Activated naive CD4-positive, alpha-beta T cell treated with anti-CD3 and anti-CD28 coated beads, Interleukin-2, amount 50 U/mL, for 72 hours (primary cell): Measurements from ENCODE around the gene LDHB. TPM values are rescaled to one million over a fixed set of nuclear protein-coding genes. Genes with fewer than 3 reads are reported as not detected.
"Not testable (repeated sequence)": the region's sequence is repeated elsewhere in the genome, so short reads cannot be mapped to it uniquely, and the experiment has no call there.

Experiments used
- ATAC-seq, 2 donors: fragments of 150-1000 bp; cut with Tn5 transposase; 2 replicates each; pipeline ENCODE4 v1.10.0; 2021; ENCODE audit warnings: mild to moderate bottlenecking in 2 of 2, moderate library complexity in 2 of 2
- DNase-seq, 2 donors: peaks; one replicate each; pipeline ENCODE4 v3.0.0; 2021 to 2022; ENCODE audit warnings: low spot score in 2 of 2
- H3K27ac Mint-ChIP-seq, 2 donors: one replicate each; pipeline ENCODE4 v1.8.0; 2022; ENCODE audit warnings: mild to moderate bottlenecking in 2 of 2, mixed read lengths in 2 of 2
- H3K36me3 Mint-ChIP-seq, 2 donors: one replicate each; pipeline ENCODE4 v1.8.0; 2022; ENCODE audit warnings: mixed read lengths in 2 of 2
- H3K9me3 Mint-ChIP-seq, 2 donors: one replicate each; pipeline ENCODE4 v1.8.0; 2022; ENCODE audit warnings: mixed read lengths in 2 of 2
- total RNA-seq, 2 donors: library from RNA; stranded (reverse); gene quantifications; one replicate each; pipeline ENCODE4 v1.2.3, GENCODE V29; 2022

LDHB gene
- total RNA-seq, 2 donors from 2014 or later = 1,506 to 1,689 TPM

DNA sequence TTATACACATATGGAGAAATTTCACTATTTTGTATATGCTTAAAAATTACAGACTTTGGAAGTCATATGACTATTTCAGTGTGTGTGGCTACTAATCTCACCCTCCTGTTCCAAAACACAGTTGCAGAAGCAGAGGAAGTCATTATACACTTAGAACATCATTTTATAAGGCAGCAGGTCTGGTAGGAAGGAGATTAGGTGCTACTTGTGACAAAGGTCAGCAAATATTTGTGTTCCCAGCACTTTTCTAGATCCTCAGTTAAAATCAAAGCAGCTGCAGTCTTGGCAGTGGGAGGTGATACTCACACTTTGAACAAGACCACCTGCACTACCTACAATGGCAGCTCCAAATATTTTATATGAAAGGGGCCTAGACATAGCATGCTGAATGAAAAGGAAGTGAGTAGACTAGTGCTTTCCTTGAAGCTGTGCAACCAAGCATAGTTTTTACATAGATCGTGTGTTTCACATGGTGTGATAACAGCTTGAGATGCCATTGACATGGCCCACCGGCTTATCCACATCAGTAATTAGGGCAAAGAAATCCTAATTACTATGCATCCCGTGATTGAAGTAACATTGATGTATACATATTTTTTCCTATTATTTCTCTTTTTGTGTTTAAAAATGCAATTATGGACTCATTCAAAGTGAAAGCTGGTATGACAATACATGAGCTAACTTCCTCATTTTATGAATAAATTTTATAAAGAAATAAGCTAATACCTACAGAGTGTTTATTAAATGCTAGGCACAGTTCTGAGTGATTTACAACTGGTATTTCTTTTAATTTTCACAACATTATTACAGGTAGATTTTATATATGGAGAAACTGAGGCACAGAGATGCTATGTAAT lies 58.3 kb downstream of the LDHB start:
- H3K27ac Mint-ChIP-seq = no peak overlapping the region
- H3K9me3 Mint-ChIP-seq = peaks cover 0 to 7% of the 10 kb centered on the region in 2 donors
- DNase-seq = no peak
- ATAC-seq = no peak
- H3K36me3 Mint-ChIP-seq = peaks cover 0 to 7% of the 10 kb centered on the region in 2 donors

GRCh38 chr12:21598651-21599050 lies 59.0 kb downstream of the LDHB start:
- Mint-ChIP-seq H3K9me3 (peaks cover 0 to 11% of the 10 kb centered on the region in 2 donors), H3K27ac (no peak overlapping the region), H3K36me3 (peaks cover 0 to 7% of the 10 kb centered on the region in 2 donors)
- no peak for DNase-seq
- no peak for ATAC-seq

DNA sequence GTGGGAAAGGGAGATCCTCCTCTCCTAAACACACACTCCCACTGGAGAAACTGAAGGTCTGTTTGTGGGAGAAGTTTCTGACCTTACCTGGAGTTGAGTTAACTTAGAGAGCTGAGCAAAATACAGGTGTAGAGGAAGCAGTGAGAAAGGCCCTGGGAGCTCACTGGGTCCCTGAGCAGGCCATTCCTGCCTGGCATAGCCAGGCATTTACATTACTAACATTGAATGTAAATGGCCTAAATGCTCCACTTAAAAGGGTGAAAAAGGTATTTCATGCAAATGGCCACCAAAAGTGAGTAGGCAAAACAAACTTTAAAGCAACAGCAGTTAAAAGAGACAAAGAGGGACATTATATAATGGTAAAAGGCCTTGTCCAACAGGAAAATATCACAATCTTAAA lies 62.3 kb downstream of the LDHB start:
- not testable (repeated sequence) for H3K27ac Mint-ChIP-seq

DNA sequence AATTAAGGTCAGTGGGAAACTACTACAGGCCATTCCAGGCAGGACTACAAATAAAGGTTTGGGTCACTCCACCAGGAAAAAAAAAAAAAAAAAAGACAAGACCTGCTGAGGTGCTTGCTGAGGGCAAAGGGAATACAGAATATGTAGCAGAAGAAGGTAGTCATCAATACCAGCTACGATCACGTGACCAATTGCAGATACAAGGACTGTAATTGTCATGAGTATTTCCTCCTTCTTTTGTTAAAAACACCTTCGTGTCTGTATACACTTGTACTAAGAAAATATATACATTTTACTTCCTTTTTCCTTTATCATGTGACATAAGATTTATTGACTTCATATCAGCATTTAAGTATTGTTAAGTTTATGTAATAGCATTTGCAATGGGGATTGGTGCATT lies 72.2 kb downstream of the LDHB start:
- no peak overlapping the region for H3K27ac Mint-ChIP-seq
- H3K9me3 Mint-ChIP-seq = peaks cover 3 to 23% of the 10 kb centered on the region in 2 donors
- H3K36me3 Mint-ChIP-seq = peaks cover 2% of the 10 kb centered on the region in 2 donors
- ATAC-seq (no peak), DNase-seq (no peak)

More for the DNA sequence above, 62.3 kb downstream of the LDHB start:
- Mint-ChIP-seq H3K9me3 (peaks cover 18 to 30% of the 10 kb centered on the region in 2 donors), H3K36me3 (peaks cover 17 to 30% of the 10 kb centered on the region in 2 donors)
- DNase-seq, ATAC-seq: not testable (repeated sequence)

Other genes starting within 250 kb of the LDHB start
- gene PYROXD1, start 220.2 kb downstream of the LDHB start, total RNA-seq = 10 to 100 TPM; 23.5 to 34.0 TPM
- 100 to 1,000 TPM in 1 of 2 donors, 10 to 100 TPM in 1; 86.4 to 126 TPM for gene RECQL, start 156.2 kb downstream of the LDHB start, total RNA-seq
- gene GOLT1B, start 156.1 kb downstream of the LDHB start, total RNA-seq = 10 to 100 TPM; 29.4 to 63.0 TPM
- gene SPX, start 131.5 kb downstream of the LDHB start, total RNA-seq = under 1 TPM; 0.30 to 0.39 TPM
- not detected for gene GYS2, start 53.0 kb downstream of the LDHB start, total RNA-seq
- not detected for gene KCNJ8, start 116.9 kb upstream of the LDHB start, total RNA-seq